Thyroid gland (tissue), 4 donors: ENCODE results near the gene SMIM31. TPM values are rescaled to one million over a fixed set of nuclear protein-coding genes. Genes with fewer than 3 reads are reported as not detected.

Source experiments
- DNase-seq, 2 donors: peaks; one replicate each; pipeline ENCODE4 v3.0.0-alpha.2; 2019
- H3K27ac ChIP-seq, 3 donors: fragments of 200-600 bp; sonication (generic); 1 replicate in 2 of 3; 2 replicates in 1 of 3; pipeline ENCODE4 v1.5.1; 2016 to 2019; ENCODE audit warnings: mild to moderate bottlenecking in 1 of 3, moderate library complexity in 1 of 3
- H3K27me3 ChIP-seq: fragments of 200-600 bp; sonication (generic); one replicate; pipeline ENCODE4 v1.5.1; 2019
- H3K36me3 ChIP-seq, 2 donors: fragments of 200-600 bp; sonication (generic); one replicate each; pipeline ENCODE4 v1.5.1; 2016 to 2019
- H3K4me1 ChIP-seq, 2 donors: fragments of 200-600 bp; sonication (generic); one replicate each; pipeline ENCODE4 v1.5.1; 2017 to 2019
- H3K4me3 ChIP-seq, 3 donors: fragments of 200-600 bp; sonication (generic); replicated peaks in 1 of 3; 1 replicate in 2 of 3; 2 replicates in 1 of 3; pipeline ENCODE4 v1.5.1; 2016; ENCODE audit warnings: mild to moderate bottlenecking in 1 of 3
- H3K9me3 ChIP-seq: fragments of 200-600 bp; sonication (generic); one replicate; pipeline ENCODE4 v1.5.1; 2017
- CTCF ChIP-seq, 6 experiments: fragments of 200-600 bp in 3 of 6; fragments of 450-650 bp in 3 of 6; sonication (generic) in 3 of 6; IDR thresholded peaks; one replicate each; pipeline ENCODE4 v1.5.1; 2016 to 2019; ENCODE audit warnings: antibody characterized with exemption in 6 of 6, mild to moderate bottlenecking in 2 of 6, inconsistent platforms in 1 of 6, moderate library complexity in 1 of 6
- POLR2A ChIP-seq, 2 donors: fragments of 450-650 bp; IDR thresholded peaks; one replicate each; pipeline ENCODE4 v1.6.1; 2017; ENCODE audit warnings: antibody characterized with exemption in 2 of 2, mild to moderate bottlenecking in 2 of 2, moderate library complexity in 1 of 2
- WGBS, 2 donors: methylation state at CpG; one replicate each; pipeline ENCODE4 v1.1.5; 2017; 5-methylcytosine and 5-hydroxymethylcytosine counted together
- intact Hi-C: fragments of 100-400 bp; cut with DNase I; formaldehyde crosslinking; loops from one replicate; pipeline ENCODE4 v1.15.1; 2023
- total RNA-seq, 4 donors: library from RNA; depleted of rRNA; stranded (reverse); fragments of >200 nt; gene quantifications; one replicate each; pipeline ENCODE4 v1.2.3, GENCODE V29; 2016

SMIM31 gene
- total RNA-seq, 4 donors from 2014 or later: not detected

DNA sequence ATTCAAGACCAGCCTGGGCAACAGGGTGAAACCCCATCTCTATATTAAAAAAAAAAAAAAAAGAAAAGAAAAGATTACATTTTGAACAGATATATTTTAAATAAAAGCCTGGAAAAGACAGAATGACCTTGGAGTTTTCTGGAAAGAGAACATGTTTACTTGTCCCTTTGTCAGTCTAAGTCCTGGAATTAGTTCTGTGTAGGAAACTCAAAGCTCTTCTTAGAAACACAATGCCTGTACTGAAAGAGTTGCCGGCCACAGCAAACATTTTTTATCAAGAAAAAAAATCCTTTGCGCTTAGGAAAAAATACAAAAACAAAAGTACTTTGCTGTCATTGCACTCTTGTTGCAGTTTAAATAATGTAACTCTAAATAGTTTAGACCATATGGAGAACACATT is 59.6 kb downstream of the SMIM31 start:
- 60 to 63% methylated on average over 2 of the region's 2 CpGs for WGBS, 2 donors
- intact Hi-C loops: no loop called here
- Histone ChIP-seq H3K27ac (no peak overlapping the region), H3K9me3 (no peaks in the 10 kb centered on the region), H3K36me3 (no peaks in the 10 kb centered on the region), H3K4me3 (no peak overlapping the region), H3K27me3 (no peaks in the 10 kb centered on the region), H3K4me1 (no peaks in the 10 kb centered on the region)
- TF ChIP-seq POLR2A (IDR thresholded peaks at IDR 0.05) (no peak), CTCF (IDR thresholded peaks at IDR 0.05) (no peak)
- no peak for DNase-seq

DNA sequence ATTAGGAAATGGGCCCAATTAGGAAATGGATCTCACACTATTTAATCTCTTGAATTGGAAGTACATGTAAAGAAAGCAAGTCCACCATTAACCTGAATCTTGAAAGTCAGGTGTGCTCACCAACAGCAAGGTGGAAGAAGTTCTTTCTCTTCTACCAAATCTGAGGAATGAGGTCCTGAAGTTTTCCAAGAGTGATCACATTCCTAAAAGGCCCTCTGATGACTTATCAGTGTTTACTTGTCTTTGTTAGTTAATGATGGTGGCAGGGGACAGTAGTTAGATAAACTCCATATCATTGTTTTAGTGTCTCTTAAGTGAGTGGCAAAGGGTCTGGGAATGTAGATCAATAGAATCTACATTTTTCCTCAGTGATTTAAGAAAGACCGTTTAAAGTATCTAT is 61.8 kb downstream of the SMIM31 start:
- DNase-seq: no peak
- H3K9me3 ChIP-seq: no peaks in the 10 kb centered on the region
- TF ChIP-seq CTCF (IDR thresholded peaks at IDR 0.05) (no peak), POLR2A (IDR thresholded peaks at IDR 0.05) (no peak)
- no peak overlapping the region for H3K4me3 ChIP-seq
- 35 to 45% methylated on average over 1 of the region's 1 CpG for WGBS, 2 donors
- H3K36me3 ChIP-seq: no peaks in the 10 kb centered on the region
- H3K4me1 ChIP-seq: no peaks in the 10 kb centered on the region
- no peaks in the 10 kb centered on the region for H3K27me3 ChIP-seq
- intact Hi-C loops: no loop called here
- no peak overlapping the region for H3K27ac ChIP-seq

GRCh38 chr4:164819366-164819765 is 65.4 kb downstream of the SMIM31 start:
- DNase-seq: no peak
- no peaks in the 10 kb centered on the region for H3K4me1 ChIP-seq
- intact Hi-C loops: no loop called here
- H3K27me3 ChIP-seq: no peaks in the 10 kb centered on the region
- TF ChIP-seq POLR2A (IDR thresholded peaks at IDR 0.05) (no peak), CTCF (IDR thresholded peaks at IDR 0.05) (no peak)
- H3K4me3 ChIP-seq: no peak overlapping the region
- no peaks in the 10 kb centered on the region for H3K36me3 ChIP-seq
- no peaks in the 10 kb centered on the region for H3K9me3 ChIP-seq
- no peak overlapping the region for H3K27ac ChIP-seq
- 89 to 90% methylated on average over 1 of the region's 1 CpG for WGBS, 2 donors

GRCh38 chr4:164821711-164822110 is 67.8 kb downstream of the SMIM31 start:
- Histone ChIP-seq H3K4me1 (no peaks in the 10 kb centered on the region), H3K4me3 (no peak overlapping the region), H3K36me3 (no peaks in the 10 kb centered on the region), H3K9me3 (no peaks in the 10 kb centered on the region), H3K27me3 (no peaks in the 10 kb centered on the region), H3K27ac (no peak overlapping the region)
- no peak for TF ChIP-seq CTCF (IDR thresholded peaks at IDR 0.05)
- no peak for TF ChIP-seq POLR2A (IDR thresholded peaks at IDR 0.05)
- DNase-seq: no peak
- 62 to 65% methylated on average over 4 of the region's 4 CpGs for WGBS, 2 donors
- intact Hi-C loops: no loop called here

- intact Hi-C loops: no loop called here
These were observed 70.7 kb downstream of the SMIM31 start for GRCh38 chr4:164824581-164824980.

More at GRCh38 chr4:164824581-164824980, 70.7 kb downstream of the SMIM31 start:
- no peak overlapping the region for H3K4me3 ChIP-seq
- no peaks in the 10 kb centered on the region for H3K27me3 ChIP-seq
- H3K4me1 ChIP-seq: no peaks in the 10 kb centered on the region
- H3K36me3 ChIP-seq: no peaks in the 10 kb centered on the region
- no peaks in the 10 kb centered on the region for H3K9me3 ChIP-seq
- 79 to 80% methylated on average over 4 of the region's 4 CpGs for WGBS, 2 donors
- DNase-seq: no peak
- no peak for TF ChIP-seq CTCF (IDR thresholded peaks at IDR 0.05)
- no peak for TF ChIP-seq POLR2A (IDR thresholded peaks at IDR 0.05)
- no peak overlapping the region for H3K27ac ChIP-seq
